22Rv1 (cell line): ENCODE data around the gene BAD.

ENCODE experiments used
- CTCF ChIP-seq: fragments of 450-650 bp; IDR thresholded peaks from 2 replicates; pipeline ENCODE4 v1.5.1; 2017; ENCODE audit warnings: mild to moderate bottlenecking
- ZFX ChIP-seq: fragments of 450-650 bp; IDR thresholded peaks from 2 replicates; pipeline ENCODE4 v1.6.1; 2017; ENCODE audit warnings: antibody characterized with exemption, borderline replicate concordance

- TF ChIP-seq CTCF (no peak), ZFX (no peak)
Measured at GRCh38 chr11:64238999-64239398, 45.5 kb downstream of the BAD start.
